CD4-positive, alpha-beta T cell treated with Interleukin-15 for 4 hours (primary cell): ENCODE data around the gene CNNM2.

Experiments used
- DNase-seq: peaks from one replicate; pipeline ENCODE4 v3.0.0-alpha.2; 2020; ENCODE audit warnings: low spot score

The CNNM2 gene

DNA sequence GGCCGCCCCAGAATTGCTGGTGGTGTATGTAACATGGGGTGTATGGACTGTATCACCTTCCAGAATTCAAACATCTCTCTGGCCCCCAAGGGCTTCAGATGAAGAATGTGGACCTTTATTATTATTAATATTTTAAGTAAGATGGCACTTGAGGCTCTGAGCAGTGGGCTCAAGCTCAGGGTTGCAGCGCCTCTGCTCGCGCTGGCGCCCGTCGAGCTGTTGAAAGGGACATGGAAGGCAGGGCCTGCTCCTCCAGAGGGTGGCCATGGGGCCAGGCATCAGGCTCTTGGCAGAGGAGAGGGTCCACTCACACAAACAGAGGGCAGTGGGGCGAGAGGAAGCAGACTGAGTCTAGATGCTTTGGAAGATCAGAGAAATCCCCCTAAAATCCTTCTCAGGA lies 154.8 kb downstream of the CNNM2 start:
- no peak for DNase-seq

DNA sequence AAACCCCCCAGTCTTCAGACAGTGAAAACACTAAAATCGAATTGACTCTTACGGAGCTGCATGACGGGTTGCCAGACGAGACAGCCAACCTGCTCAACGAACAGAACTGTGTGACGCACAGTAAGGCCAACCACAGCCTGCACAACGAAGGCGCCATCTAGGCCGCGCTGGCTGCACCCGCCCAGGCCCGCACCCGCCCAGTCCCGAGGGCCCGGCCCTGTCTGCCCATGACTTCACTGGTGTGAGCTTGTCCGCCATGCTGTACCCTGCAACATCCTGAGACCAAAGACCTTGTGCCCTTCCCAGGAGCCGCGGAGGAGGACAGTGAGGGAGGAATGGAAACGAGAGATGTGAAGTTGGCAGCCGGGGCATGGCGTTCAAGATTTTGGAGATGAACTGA lies 158.9 kb downstream of the CNNM2 start:
- no peak for DNase-seq

DNA sequence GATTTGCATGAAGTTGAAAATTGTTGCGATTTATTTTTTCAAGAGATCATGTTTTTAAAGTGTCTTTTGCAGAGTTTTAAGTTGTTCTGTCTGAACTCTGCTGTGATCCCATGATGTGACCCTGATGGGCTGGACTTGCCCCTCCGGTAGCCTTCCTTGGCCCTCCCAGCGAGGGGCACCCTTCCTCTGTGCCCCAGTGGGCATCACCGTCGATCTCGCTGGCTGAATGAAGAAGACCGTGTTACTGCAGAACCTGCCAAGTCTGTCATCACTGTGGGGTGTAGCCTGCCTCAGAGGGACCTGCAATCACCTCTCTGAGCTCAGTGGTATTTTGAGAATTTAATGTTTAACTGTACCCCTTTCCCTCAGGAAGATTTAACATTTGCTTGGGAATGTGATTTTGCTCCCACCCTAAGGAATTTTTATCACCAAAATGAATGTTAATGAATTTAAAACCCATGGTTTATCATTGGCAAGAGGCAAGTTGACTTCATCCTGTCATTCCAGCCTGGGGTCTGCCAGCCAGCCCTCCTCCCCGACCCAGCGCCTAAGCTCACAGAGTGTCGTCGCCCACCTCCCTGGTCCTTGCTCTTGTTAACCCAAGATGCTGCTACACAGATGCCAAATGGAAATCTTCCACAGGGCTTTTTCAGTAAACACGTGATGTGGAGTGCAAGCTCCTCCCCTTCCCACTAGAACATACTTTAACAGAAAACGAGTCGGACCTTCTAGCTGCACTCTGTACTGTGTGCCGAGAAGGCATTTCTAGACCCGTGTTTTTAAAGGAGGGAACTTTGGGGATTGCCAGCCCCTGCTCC lies 159.6 kb downstream of the CNNM2 start:
- DNase-seq: no peak

DNA sequence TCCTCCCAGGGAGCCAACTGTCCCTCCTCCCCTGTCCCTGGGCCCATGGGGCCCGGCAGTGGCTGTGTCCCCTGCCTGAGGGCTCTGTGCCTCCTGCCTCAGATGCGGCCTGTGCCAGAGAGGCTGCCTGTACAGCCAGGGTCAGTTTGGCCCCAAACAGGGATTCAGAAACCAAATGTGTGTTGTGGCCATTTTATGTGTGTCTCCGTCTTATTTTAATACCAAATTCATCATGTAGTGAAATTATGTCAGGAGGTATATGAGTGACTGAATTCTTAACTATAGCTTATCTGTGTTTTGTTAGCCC lies 160.2 kb downstream of the CNNM2 start:
- no peak for DNase-seq

DNA sequence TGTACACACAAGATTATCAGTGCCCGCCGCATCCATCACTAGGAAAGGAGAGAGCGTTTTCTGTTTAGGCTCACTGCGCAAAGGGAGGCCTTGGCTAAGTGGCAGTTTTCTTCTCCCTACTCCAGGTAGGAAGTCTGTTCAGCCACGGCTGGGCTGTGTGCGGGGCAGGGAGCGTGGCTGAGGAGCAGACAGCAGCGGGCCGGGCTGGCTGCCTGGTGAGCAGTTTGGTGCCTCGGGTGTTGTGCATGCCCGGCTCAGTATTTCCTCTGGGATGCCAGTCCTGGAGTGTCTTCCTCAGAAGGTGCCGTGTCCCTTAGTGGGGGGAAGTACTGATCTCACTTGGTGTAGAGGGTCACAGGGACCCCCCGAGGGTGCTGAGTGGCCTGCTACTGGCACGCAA lies 160.6 kb downstream of the CNNM2 start:
- no peak for DNase-seq

DNA sequence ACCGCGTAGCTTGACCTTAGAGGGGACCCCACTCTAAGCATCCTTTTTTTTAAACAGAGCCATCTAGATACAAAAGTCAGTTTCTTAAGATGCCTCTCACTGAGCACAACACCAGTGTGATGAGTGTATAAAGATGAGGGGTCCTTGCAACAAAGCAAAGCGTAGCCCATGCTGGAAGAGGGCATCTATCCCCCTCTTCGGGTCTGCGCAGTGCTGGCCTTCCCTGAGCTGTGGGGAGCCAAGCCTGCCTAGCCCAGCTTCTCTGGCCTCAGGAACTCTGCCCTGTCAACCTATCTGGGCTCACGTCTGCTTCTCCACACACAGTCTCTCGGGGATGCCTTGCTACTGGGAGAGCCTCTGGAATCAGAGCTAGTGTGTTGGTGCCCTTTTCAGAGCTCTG lies 161.0 kb downstream of the CNNM2 start:
- DNase-seq: no peak

DNA sequence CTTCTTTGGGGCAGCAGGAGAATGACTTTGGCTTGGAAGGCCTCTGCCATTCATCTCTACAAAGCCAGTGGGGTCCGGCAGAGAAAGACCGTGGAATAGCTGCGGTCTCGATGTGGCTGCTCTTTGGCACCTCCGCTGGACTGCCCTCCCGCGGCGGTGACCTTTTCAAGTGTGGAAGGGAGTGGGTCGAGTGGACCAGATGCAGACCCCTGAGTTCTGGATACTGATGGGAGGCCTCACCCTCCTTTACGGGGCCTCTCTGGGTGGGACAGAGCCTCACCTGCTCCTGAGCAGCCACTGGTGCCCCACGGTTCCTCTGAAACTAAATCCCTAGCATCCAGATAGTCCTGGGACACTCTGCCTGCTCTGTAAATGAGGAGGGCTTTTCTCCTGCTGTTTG lies 161.9 kb downstream of the CNNM2 start:
- no peak for DNase-seq

DNA sequence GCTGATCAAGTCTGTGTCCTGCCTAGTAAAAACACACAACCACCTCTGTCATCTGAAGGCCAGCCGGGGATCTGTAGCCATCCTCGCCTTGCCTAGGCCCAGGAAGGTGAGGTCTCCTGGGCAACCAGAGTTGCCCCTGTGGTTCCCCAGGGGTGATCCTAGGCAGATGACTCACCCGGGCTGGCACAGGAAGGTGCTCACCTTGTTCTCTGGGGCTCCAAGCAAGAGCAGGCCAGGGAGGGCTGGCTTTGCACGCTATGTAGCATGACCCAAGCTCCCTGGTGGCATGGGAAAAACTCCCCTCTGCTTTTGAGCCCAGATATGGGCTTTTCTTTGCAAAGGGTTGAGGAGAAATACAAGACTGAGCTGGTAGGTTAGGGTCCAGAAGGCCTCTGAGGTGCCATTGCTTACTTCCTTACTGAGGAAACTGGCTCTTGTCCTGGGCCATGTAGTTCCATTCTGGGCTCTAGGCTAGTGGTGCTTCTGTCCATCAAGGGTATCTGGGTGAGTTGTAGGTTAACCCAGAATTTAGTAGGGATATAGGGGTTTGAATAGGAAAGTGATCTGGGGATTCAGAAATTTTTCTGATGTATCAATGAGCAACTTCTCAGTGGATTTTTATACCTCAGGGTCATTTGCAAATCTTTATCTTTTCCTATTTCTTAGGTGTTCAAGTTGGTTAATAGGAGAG lies 162.9 kb downstream of the CNNM2 start:
- no peak for DNase-seq

DNA sequence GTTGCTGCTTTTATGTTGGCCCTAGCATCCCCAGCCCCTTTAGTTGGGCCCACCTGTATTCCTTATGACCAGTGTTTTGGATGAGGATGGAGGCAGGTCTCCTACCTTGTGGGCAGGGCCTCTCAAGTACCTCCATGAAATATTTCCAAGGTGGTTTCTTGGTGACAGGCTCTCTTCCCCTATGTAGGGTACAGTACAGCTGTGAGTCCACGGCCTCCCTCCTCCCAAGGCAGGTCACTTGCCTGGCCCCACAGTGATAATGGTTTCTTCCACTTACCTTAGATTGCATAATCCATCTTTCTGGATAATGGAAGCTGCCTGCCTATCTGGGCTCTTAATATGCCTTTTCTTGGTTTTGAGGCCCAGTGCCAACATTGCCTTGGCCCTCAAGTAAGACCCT lies 164.6 kb downstream of the CNNM2 start:
- no peak for DNase-seq

DNA sequence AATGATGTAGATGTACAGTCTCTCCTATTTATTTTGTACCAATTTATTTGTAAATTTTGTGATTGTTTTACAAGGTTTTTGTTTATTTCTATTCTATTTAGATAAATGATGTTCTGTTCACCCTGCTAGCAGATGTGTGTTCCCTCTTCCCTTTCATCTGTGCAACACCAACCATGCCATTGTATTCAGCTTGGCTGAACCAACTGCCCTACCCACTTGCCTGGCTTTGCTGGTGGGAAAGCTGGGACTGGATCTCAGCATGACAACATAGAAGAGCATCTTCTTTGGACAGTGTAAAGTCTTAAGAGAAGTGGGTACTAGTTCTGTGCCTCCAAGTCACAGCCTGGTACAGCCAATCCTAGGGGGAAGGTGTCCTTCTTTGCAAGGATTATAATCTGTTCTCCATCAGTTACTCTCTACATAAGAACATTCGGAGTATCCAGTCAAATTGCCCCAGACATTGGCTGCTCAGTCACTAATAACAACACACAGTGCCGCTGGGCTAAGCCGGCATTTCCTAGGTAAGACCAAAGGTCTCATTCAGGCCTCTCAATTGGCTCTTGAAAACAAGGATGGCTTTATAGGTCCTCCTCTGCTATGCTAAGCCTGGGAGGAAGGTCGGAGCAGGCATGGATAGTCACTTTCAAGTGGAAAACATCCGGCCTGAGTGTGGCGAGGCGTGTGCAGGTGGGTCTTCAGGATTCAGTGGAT lies 165.3 kb downstream of the CNNM2 start:
- no peak for DNase-seq

DNA sequence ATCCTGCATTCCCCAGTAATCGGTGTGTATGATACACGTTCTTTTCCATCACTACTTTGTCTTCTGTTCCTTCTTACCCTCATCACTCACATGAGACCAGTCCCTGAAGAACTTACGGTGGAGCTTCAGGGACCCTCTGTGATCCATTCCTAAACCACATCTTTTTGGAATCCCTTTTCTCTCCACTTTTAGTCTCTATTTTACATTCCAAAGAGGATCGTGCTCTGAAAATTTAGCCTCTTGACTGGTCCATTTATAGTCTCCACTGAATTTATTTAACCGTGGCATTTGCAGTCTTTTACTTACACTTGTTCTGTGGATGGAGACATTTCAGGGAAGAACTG lies 165.9 kb downstream of the CNNM2 start:
- no peak for DNase-seq

DNA sequence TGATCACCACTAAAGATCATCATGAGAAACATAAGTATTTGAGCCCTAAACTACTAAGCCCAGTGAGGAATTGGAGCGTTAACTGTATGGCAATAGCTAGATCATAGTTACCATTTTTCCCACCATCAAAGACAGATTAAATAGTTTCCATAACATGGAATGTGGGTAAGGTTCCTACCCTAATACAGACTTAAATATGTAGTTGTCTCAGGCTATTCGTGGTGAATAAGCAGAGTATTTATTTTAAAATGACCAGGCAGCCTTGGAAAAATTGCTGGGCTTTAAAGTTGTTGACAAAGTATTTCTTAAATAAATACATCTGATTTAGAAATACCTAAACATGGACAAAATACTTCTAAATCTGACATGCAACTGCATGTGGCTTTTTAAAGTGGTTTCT lies 168.2 kb downstream of the CNNM2 start:
- DNase-seq: no peak

DNA sequence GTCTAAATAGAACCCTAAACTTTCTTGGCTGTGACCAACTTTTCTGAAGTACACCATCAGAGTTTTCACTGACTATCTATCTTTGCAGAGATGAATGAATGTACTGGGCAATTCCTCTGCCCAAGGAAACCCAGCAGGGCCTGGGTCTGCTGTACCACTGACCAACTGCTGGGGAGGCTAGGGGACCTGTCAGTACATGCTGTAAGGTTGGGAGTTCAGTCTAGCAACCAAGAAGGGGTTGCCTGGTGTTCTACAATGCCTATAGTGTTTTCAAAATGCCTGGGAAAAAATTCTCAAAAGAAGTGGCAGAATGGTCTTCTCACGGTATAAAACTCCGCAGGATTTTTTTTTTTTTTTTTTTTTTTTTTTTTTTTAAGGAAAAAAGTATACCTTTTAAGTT lies 168.7 kb downstream of the CNNM2 start:
- no peak for DNase-seq

DNA sequence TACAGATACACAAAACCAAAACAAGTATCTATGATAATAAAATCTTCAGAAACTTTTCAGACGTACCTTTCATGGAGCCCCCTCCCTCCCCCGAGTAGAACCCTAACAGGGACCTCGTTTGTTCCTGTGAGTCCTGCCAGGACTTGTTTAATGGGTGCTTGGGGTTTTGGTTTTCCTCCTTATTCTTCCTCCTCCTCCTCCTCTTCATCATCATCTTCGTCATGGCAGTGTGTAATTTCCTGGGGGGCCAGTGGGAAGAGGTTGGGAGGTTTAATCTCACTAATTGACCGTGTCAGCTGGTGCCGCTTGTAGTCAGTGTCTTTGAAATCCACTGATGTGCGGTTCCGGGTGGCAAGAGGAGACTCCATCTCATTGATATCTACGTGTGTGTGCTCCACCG lies 171.4 kb downstream of the CNNM2 start:
- DNase-seq: no peak

DNA sequence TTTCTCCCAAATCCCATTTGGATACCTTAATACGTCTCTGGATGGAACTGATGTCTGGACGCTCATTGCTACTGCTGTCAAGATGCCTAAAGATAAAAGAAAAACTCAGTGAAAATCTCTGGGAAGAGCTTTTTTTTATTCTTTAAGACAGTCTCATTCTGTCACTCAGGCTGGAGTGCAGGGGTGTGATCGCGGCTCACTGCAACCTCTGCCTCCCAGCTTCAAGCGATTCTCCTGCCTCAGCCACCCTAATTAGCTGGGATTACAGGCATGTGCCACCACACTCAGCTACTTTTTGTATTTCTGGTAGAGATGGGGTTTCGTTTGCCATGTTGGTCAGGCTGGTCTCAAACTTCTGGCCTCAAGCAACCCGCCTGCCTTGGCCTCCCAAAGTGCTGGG lies 172.8 kb downstream of the CNNM2 start:
- DNase-seq: no peak

DNA sequence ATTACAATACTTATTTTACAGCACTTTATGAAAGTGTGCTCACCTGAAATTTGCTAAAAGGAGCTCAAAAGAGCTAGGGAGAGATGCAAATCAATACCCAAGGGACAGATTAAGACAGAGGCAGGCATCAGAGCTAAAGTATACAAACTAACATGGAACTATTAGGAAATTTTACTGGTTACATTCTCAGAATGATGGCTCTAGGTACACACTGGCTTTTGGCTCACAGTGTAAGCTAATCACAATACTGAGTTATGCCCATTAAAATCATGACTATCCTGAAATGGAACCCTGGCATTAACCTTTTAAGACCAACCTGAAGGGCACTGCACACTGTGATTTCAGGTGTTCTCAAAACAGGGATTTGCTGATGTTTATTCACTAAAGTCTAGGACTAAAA lies 176.9 kb downstream of the CNNM2 start:
- no peak for DNase-seq

DNA sequence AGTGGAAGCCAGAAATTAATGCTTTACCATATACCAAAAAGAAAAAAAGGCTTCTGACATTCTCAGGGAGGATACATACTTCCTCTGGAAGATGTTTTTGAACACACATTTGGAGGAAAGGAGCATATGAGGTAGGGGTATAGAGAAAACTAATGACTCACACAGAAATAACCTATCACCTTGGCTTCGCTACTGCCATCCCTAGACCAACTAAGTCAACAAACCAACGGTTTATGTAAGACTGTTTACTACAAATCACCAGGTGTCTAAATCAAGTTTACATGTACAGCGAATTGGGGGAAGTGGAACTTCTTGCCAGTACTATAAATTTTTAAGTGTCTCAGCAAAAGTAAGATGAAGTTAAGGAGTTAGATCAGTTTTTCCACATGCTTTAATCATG lies 178.0 kb downstream of the CNNM2 start:
- no peak for DNase-seq

DNA sequence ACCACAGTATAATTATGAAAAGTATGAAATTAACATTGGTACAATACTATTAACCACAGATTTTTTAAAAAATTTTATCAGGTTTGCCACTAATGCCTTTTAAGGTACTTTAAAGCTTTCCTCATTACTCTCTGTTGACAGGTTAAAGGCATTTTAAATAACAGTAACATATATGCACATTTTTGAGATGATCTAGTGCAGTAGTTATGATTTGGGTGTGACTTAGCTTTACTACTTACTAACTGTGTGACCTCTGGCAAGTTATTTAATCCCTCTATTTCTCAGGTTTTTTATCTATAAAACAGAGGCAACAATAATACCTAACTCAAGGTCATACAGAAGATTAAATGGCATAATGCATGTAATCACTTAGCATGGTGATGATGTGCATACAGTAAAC lies 180.1 kb downstream of the CNNM2 start:
- no peak for DNase-seq

DNA sequence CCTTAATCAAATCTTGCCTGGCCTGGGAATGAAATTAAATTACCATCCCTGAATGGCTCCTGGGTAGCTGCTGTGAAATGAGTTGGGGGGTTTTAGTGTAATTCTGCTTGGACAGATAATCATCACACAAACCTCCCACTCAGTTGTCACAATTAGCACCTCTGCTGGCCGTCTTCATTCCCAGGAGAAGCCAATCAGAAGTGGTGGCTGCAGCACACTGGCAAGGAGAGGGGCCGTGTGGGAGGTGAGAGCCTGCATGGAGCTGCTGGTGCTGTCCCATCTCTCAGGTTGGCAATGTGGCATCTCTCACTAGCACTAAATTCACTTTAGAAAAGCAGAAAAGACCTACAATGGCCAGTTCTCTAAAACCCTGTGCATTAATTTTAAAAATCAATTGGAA lies 182.5 kb downstream of the CNNM2 start:
- DNase-seq: no peak

DNA sequence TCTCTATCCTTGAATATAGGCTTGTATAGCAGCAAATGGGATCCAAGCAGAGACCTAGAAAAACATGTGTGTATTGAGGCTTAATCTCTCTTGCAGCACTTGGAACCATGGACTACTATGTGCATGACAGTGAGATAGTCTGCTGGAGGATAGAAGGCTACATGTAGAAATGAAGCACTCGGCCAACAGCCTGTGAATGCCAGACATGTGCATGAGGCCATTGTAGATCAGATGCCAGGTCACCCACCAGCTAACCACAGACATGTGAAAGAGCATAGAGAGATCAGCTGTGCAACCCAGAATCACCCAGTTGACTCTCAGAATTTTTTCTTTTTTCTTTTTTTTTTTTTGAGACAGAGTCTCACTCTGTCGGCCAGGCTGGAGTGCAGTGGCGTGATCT lies 184.1 kb downstream of the CNNM2 start:
- no peak for DNase-seq

DNA sequence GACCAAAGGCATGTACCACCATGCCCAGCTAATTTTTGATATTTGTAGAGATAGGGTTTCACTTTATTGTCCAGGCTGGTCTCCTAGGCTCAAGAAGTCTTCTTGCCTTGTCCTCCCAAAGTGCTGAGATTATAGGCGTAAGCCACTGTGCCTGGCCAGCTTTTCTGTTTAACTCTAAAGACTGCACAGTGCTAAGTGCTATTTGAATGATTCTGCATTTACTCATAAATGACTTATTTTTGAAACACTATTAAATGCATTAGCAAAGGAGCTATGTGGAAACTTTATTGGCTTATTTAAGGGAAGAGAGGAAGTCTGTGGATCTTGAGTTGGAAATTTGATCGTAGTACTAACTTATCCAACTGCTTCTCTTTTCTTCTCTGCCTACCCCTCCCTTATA lies 185.9 kb downstream of the CNNM2 start:
- no peak for DNase-seq

DNA sequence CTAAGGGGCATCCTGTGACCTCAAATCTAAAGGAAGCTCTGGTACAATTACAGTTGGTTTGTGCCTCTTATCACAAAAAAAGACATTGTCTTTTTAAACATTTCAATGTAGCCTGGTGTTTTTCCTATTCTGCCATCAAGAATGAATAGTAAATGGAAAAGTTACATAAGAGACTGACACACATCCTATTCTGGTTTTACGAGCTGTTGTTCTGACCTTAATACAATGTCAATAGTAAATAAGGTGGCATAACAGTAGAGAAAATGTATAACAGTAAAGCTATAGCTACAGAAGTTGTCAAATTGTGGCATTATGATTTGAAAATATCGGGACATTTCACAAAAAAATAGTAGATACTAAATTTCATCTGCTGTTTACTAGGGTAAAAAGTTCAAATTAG lies 186.6 kb downstream of the CNNM2 start:
- DNase-seq: no peak

DNA sequence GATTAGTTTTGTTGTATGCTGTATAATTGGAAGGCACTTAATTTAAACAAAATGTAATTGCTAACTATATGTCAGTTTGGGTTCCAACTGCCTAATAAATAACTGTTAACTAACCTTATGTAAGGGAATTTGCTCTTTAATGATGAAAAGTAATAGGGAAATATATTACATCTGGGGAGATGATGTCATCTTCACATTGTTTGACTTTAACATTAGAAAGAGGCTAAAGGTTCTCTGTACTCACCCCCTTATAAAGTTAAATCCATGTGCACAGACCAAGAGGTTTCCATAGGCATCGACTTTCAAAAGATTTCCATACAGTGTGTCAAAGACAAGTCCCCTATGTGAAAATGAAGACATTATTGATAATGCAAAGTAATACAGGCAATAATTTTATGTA lies 187.4 kb downstream of the CNNM2 start:
- no peak for DNase-seq

DNA sequence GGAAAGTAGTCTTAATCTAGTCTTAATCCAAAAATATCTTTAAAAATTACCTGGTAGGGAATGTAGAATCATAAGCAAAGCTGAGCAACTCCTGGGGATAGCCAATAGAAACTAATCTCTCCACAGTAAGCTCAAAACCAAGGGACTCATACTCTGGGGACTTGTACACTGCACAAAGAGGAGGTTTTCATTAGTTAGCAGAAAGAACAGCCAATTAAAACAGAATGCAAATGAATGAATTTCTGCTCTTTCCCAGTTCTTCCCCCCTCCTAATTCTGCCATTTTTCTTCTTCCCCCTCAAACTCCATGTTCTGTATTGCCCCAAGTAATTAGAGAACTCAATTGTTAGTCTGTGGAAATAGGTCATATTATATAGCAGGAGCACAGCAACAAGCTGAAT lies 188.4 kb downstream of the CNNM2 start:
- no peak for DNase-seq
